ENCODE data around the gene SIPA1L2. TPM values are rescaled to one million over a fixed set of nuclear protein-coding genes. Genes with fewer than 3 reads are reported as not detected.
A peak's percentile ranks its signal among the peaks of the same experiment; 100 is the strongest.

SIPA1L2 gene
- total RNA-seq, 1 donor from 2014 or later: 30.8 TPM

DNA sequence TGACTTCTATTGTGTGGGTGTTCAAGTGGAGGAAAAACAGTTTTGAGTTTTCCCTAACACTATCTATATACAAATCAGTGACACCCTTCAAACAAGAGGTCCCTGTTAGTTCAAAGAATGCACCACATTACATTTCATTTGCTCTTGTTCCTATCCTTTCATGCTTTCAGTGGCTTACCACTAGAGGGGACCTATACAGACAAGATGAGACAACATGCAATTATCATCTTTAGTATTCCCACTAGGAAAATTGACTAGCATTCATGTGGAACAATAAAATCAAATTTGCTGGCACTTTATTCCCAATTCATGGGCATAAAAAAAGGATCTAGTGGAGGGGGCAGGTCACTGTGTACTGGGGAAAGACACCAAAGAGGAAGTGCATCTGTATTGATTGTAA is 13.3 kb upstream of the SIPA1L2 start:
- DNase-seq: no peak

DNA sequence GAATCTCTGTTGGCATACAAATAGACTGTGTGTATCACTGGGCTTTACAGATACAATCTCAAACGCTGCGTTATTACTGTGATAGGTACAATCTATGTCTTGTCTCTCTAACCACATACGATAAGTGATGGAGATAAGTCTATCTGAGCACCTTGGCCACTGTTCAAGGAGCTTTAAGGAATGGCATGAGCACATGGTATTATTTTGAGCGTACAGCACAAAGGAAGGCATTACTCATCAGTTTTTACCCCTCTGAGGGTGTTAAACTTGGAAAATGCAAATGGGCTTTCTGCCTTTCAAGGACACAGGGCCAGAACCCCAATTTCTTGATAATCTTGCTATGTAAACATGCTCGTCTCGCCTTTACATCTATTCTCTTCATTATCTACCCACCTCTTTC is 11.6 kb upstream of the SIPA1L2 start:
- DNase-seq: no peak

DNA sequence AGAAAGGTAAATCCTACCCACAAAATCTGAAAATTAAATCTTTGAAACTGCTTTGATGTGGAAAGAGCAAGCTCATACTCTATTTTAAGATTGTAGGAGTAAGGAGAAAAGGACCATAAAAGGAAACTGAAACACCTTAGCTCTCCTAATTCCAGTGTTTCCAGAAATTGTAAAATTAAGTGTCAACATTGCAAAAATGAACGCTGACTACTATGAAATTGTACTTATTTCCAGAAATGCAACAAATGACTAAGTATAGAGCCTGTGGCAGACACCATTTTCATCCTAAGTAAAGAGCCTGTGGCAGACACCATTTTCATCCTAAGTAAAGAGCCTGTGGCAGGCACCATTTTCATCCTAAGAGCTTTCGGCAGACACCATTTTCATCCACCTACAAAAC is 6.9 kb upstream of the SIPA1L2 start:
- no peak for DNase-seq

DNA sequence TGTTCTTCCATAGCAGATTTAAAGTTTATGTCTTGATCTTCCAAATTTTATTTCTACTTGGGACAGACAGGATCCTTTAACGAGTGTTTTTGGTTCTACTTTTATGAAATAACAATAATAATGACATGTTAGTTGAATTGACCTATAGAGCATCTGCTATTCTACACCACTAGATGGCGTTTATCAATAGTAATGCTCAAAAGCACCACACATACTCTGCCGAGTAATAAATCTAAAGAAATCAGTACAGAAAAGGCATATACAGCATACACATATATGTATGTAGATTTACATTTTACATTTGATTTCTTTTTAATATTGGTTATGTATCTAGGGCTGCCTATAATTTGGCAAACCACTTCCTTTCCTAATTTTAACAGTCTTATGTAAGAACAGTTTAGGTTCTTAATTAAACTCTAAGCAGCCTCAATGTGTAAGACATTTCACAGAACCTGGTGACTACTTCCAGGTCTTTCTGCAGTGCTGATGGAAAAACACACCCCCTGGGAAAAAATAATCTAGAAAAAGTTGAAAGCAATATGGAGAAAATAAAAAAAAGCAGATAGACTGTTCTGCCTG is 5.9 kb upstream of the SIPA1L2 start:
- DNase-seq: peak; percentile 65

DNA sequence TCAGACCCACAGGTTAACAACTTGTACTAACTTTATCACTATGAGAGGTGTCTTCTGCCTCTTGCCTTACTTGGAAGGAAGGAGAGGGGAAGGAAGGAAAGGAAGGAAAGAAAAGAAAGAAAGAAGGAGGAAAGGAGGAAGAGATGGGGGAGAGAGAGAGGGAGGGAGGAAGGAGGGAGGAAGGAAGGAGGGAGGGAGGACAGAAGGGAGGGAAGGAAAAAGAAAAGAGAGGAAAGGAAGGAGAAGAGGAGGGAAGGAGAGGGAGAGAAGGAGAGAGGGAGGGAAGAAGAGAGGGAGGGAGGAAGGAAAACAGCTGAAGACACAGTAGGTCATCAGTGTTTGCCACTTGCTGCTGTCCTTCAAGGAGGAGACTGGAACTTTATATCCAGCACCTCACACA is 5.3 kb upstream of the SIPA1L2 start:
- no peak for DNase-seq

DNA sequence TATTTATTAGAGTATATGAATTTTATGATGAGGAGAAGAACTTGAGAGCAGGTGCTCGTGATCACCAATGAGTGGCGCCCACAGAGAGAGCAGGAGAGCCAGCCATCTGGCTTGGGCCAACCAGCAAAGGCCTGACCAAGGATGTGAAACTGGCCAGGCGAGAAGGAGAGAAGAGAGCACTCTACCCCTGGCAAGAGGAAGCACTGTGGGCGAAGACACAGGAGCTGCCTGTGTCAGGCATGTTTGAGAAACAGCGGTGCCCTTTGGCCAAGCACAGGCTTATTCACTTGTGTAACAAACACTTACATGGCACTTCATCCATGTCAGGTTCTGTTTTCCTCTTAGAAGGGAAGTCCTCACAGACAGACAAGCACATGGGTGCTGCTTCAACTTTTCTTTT is 4.2 kb upstream of the SIPA1L2 start:
- no peak for DNase-seq

DNA sequence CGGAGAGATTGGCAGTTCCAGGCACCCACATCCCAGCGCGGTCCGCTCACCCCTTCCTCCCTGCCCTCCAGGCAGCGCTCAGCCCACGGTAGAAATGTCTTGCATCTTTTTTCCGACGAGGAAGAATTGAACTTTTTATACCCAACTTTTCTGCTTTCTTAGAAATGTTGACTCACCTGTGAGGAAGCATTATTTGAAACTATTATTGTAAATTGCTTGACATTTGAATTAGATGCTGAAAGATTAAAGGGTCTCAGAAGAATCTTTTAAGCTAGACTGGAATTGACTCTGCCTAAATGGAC is 912 bp upstream of the SIPA1L2 start:
- DNase-seq: no peak

DNA sequence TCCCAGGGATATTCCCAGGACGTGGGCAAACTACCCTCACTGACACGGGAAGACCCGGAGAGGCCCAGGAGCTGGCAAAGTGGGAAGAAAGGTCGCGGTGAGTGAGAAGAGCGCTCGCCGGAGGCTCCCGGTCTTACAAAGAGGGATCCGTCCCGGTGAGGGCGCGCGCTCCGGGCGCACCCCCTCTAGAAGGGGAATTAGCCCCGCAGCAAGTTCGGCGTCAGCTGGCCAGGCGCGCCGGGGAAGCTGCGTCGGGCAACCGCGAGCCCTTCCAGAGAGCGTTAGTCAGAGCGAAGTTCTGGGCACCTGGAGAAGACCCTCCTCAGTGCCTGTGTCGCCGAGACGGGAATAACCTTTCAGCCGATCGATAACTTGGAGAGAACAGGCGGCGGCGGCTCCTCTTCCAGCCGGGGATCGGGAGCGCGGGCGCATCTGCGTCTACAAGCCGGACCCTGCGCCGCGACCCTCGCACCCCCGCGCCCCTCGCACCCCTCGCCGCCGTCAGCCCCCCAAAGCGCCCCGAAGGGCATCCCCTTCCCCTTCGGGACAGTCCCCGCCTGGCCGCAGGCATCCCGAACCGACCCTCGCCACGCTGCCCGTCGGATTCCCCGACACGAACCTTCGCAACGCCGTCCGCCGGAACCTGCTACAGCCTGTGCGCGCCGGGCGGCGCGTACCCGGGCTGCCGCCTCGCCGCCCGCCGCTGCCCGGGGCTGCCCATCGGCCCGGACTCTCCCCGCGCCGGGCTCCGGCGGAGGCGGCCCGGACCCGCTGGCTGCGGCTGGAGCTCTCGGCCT is 485 bp downstream of the SIPA1L2 start:
- DNase-seq: no peak

DNA sequence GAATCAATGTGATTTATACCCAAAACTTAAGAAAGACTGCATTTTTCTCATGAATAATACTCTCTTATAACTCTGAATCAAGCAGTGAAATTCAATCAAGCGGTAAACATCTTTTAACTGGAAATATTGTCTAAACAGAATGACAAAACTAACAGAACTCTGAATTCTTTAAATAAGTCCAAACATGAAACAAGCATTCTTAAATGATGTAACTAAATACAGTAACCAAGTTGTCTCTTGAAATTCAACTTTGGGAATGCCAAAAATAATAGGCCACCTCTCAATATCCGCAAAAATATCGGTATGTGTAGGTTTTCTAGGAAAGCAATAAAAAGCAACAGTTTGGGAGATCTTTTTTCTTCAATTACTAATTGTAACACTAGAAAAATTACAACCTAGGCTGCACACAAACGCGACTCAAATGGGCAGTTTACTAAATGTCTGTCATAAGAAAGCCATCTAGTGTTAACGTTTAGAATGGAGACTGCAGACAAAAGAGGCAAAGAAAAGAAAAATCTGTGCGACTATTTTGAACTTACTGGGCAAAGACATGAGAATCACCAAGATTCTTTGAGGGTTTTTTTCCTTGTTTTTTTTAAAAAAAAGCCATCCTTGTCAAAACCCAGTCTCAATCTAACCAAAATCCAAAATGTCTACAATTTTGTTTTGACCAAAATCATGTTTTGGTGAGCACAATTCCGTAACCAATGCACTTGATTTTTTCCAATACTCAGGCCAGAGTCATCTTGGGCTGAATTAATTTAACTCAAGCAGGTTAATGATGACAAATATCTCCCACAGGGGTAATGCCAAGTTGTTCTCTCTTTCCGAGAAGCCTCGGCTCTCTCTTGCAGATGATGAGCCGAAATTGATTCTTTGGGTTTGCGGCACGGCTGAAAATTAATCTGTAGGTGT is 1.3 kb downstream of the SIPA1L2 start:
- peak; percentile 74 for DNase-seq

DNA sequence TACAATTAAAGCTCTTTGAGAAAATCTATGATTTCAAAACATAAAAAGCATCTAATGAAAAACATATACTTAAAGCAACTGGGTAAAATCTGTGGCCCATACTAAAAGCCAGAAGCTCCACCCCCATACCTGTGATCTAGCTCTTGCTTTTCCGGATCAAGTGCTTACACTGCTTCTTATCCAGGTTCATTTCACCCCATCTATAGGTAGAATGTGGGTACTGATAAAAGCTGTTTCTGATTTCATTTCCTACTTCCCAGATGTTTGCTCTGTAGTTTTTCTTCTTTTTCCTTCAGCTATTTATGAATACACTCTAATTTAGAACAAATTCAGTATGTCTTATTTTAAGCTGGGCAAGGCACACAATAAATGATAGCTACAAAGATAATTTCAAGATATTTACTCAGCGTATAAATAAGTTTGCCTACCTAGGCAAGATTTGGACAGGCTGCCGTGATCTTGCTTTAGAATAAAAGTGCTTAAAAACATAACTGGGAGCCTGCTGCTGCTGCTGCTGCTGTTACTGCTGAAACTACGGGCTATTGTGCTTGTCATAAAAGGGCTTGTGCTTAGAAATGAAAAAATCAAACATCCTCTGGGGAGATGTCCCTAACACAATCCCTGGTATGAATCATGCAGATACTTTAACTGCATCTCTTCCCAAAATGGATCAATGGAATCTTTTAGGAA is 2.1 kb downstream of the SIPA1L2 start:
- peak; percentile 36 for DNase-seq

DNA sequence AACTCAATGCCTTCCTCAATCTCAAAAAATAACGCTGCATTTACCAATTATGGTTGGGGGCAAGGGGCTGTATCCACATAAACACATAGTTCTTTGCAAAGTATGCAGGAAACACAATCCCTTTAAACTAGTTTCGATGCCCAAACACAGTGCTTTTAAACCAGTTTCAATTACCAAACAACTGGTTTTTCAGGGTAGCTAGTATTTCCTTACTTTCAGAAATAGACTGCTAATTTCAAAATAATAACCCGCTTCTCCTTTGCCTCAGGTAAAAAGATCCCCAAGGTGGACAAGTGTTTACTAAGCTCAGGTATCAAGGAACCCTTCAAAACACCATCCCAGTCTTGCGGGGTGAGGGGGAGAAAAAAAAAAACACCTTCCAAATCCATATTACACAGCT is 2.8 kb downstream of the SIPA1L2 start:
- no peak for DNase-seq

DNA sequence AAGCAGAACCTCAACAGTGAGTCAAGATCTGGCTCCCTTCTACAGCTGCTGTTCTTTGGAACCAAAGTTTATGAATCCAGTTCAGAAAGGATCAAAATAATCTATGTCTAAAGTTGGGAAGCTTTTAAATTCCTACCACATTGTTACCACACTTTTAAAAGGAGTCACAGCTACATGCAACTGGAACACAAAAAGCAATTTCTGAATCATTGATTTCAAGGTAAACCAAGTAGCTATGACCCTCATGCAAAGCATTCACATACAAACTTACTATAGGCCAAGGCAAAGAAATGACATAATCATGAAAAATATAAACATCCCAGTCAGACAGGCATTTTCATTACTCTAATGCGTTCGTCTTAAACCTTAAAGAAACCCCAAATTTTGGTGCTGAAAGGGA is 3.5 kb downstream of the SIPA1L2 start:
- DNase-seq: no peak

DNA sequence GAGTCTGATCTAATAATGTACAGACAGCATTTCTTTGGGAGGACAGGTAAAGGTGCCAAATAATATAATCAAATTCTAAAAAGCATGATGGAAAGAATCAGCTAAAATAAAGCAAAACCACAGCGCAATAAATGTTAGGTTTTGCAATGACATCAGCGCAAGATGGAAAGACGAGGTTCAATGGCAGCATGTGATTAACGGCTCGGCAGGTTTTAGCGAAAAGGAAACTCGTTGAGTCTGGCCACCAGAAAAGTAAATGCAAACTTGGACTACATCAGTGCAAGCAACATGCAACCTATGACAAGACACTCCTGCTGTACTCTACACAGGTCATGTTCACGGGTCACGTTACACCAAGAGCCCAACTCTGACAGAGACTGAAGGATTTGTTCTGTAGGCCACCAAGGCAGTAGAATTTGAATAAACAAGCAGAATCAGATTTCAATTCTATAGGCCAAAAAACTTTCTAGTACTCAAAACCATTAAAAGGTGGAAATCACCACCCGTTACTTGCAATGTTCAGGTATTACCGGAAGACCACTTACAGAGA is 4.5 kb downstream of the SIPA1L2 start:
- no peak for DNase-seq

DNA sequence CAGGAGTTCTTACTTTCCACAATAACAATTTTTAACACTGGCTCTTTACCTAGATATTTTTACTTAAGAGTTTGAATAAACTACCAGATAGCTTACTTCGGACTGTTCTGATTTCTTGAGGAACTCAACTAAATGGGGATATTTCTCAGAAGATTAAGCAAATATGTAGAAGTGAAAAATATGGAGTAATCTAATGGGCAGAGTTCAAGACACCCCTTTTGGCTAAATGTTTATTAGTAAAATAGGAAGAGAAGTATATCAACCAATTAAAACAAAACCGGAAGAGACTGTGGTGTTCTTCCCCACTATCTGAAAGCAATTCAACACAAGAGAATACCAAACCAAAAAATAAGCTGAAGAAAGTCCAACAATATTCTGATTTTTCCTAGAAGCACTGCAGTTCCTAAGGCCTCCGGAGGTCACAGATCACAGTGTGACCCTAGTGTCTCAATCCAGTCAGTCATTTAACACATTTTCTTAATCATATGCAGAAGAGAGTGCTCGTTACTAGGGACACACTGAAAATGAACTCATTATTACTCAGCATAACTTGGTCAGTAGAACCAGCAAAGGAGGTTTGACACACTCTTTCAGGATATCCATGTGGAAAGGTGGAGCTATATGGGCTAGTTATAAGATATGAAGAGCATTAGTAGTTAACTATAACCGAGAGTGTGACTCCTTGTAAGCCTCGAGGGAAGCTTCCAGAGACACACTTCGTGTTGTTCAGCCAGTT is 5.2 kb downstream of the SIPA1L2 start:
- DNase-seq: no peak

DNA sequence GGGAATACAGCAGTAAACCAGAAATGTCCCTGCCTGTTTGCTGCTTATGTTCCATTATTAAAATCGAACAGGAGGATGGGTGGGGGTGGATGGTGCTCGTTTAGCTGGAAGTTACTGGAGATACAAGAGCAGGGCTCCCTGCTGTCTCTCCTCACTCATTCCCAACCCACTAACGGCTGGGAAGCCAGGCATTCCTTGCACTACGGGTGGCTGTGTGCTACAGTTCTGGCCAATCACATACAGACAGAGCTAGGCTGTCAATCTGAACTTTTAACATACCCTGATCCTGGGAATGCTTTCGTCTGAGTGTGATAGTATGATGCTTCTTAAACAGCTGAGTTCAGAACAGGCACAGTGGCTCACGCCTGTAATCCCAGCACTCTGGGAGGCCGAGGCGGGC is 7.0 kb downstream of the SIPA1L2 start:
- DNase-seq: no peak

DNA sequence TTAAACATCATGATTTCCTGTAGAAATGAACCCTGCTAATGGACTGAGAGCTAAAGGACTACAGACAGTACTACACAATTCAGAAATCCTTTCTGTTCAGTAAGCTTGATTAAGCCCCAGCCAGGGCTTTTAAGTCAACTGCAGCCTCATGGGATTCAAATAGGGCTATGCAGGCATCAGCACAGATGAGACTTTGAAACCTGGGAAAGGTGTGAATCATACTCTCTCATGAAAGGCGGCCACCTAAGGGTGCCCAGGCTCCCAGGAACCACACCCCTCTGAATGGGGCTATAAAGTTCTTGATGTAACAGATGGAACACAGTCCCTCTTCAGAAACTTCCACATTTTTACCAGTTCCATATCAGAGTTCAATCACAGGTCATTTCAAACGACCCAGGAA is 7.6 kb downstream of the SIPA1L2 start:
- DNase-seq: no peak

DNA sequence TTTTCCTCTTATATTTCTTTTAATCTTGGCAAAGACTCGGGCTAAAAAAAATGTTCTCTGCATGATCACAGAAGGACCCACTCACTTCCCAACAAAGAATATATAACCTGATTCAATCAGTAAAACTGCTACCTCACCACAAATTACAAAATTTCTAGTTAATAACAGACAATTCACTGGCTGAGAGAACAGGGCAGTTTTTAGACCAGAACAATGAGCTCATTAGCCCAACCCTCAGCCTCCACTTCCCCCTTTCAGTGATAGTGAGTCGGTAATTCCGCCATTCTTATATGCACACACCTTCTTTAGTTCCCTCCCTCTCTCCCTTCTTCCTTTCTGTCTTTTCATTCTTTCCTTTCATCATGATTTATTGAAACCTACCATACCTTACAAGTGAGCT is 8.9 kb downstream of the SIPA1L2 start:
- DNase-seq: no peak

DNA sequence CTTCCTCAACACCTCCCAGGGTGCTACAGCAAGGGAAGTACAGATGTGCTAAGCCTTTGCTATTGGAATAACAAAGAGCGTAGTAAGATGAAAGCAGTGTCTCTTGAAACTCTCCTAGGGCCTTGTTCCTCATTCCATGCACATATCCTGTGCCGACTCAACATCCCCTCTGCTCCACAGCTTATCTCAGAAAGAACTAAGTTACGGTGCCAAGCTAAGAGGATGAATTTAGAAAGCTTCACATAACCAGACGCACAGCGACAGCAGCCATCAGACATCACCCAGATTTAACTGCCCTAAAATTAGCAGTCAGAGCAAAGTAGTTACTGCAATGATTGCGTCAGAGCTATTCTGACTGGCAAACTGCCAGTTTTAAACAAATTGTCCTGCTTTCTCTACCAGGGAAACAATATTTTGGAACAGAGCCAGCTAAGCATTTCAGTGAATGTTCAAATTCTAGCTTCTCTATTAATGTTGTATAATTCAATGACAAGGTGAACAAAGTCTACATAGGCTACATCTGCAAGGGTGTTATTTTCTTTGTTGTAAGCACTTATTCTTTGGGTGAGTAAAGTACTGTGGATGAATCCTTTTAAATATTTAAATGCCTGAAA is 9.5 kb downstream of the SIPA1L2 start:
- peak; percentile 84 for DNase-seq

DNA sequence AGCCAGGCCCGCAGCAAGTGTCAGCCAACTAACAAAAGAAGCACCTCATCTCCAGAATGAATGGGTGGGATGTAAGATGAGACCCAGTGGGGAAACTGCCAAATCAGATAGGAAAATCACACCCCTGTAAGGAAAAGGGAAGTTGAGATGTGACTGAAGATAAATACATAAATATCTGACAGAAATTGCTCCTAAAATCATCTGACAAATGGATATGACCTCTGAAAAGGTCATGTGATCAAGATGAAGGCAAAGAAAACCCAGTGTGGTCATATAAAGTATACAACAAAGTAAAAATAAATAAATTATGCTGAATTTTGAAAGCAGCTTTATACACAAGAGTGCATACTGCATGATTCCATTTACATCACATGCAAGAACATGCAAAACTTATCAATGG is 12.7 kb downstream of the SIPA1L2 start:
- DNase-seq: no peak

DNA sequence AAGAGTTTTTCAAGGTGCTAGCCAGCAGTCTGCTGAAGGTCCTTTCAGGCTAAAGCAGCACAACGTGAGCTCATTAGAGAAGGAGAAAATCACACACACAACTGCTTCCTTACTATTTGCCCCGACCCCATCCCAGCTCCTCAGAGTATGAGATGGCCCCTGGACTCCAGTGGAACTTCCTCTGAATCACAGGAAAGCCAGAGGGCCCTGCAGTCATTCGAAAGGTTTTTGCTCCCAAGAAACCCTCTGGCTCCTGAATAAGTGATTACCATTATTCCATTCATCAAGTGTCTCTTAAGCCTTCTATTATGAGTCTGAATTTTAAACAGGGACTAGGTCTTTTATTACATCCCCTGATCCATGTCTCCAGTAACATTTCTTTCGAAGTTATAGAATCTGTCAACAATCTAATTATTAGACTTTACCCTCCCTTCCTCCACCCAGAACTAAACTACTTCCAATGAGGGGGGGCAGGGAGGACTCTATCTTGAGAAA is 14.6 kb downstream of the SIPA1L2 start:
- DNase-seq: no peak

DNA sequence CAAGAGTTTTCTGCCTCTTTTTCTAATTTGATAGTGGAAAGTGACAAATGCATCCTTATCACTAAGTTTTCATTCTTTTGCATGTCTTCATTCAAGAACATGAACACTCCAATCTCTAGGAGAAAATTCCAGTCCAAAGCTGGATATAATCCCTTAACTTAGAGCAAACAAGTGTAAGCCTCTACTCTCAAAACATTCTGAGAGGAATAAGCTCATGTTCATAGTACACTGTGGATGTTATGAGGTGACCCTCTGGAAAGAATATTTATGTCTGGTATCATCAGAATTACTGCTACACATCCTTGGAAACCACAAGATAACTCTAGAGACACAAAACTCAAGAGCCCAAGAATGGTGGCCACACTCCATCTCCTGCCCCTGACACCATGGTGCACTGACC is 15.1 kb downstream of the SIPA1L2 start:
- DNase-seq: no peak
